Measurements from ENCODE around the gene CDCA3. TPM values are rescaled to one million over a fixed set of nuclear protein-coding genes. Genes with fewer than 3 reads are reported as not detected.
A peak's percentile ranks its signal among the peaks of the same experiment; 100 is the strongest.

The CDCA3 gene
- total and polyA plus RNA-seq, 3 experiments from 2014 or later, result 0.68 to 37.6 (median 35.9) TPM

DNA sequence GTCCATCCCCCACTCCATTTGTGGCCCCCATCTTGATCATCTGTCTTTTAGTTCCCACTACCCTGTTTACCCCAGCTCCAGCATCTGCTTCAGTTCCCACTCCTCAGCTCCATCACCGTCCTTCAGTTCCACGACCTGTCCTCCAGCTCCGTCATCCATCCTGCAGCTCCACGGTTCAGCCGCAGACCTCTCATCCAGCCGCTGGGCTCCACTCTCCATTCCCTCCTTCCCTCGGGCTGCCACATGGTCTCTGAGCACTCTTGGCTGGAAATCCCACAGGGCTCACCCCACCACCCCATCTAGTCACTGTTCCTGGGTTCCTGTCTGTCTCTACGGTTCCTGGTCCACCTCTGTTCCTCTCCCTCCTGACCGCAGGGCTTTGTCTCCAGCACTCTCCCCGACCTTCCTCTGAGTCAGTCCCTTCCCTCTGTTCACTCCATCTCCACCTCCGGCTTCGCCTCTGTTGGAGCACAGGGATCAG is 26.1 kb downstream of the CDCA3 start:
- Mint-ChIP-seq H3K4me1 (peaks cover 20 to 36% (median 24%) of the 10 kb centered on the region in 3 donors), H3K4me3 (no peak overlapping the region), H3K27ac (peak overlapping the region in 1 of 8 donors; percentile 17), H3K27me3 (peaks cover 26 to 68% of the 10 kb centered on the region in 2 donors), H3K36me3 (peaks cover 0 to 5% (median 0%) of the 10 kb centered on the region in 3 donors), H3K9me3 (no peaks in the 10 kb centered on the region)
- ChIA-PET CTCF (interaction anchor here (0.6 to 5.8 kb wide), 16 partner anchors 10 to 271 kb away, joined by 3 to 39 read pairs (median 3); partner anchors contain the start of genes CDCA3, COPS7A, MLF2 and SPSB2), POLR2A (interaction anchor here (0.5 to 0.6 kb wide), 2 partner anchors 30 to 227 kb away, joined by 4 to 8 read pairs; no protein-coding TSS in a partner anchor)
- Histone ChIP-seq H3K27ac (ENCODE audit: low read depth, low read length) (no peak overlapping the region), H3K4me3 (ENCODE audit: low read length) (no peak overlapping the region), H3K9me3 (ENCODE audit: low read length) (no peaks in the 10 kb centered on the region), H3K36me3 (ENCODE audit: insufficient read depth, low read length) (no peaks in the 10 kb centered on the region), H3K4me1 (ENCODE audit: insufficient read depth, low read length) (peaks cover 18% of the 10 kb centered on the region), H3K27me3 (ENCODE audit: insufficient read depth, low read length, poor library complexity, severe bottlenecking) (peaks cover 25% of the 10 kb centered on the region)
- DNase-seq, result no peak

DNA sequence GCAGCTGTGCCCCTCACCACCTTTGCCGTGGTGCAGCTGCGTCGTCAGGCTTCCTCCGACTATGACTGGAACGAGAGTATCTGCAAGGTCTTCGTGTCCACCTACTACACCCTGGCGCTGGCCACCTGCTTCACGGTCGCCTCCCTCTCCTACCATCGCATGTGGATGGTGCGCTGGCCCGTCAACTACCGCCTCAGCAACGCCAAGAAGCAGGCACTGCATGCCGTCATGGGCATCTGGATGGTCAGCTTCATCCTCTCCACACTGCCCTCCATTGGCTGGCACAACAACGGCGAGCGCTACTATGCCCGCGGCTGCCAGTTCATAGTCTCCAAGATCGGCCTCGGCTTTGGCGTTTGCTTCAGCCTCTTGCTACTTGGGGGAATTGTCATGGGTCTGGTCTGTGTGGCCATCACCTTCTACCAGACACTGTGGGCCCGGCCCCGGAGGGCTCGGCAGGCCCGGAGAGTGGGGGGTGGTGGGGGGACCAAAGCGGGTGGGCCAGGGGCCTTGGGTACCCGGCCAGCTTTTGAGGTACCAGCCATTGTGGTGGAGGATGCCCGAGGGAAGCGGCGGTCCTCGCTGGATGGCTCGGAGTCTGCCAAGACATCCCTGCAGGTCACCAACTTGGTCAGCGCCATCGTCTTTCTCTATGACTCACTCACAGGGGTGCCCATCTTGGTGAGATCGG is 26.9 kb downstream of the CDCA3 start:
- ChIA-PET CTCF (interaction anchor here (0.9 to 5.8 kb wide), 10 partner anchors 11 to 210 kb away, joined by 3 to 39 read pairs (median 3); partner anchors contain the start of genes COPS7A, MLF2 and SPSB2), POLR2A (no interaction called here)
- Histone ChIP-seq H3K27me3 (ENCODE audit: insufficient read depth, low read length, poor library complexity, severe bottlenecking) (peaks cover 23% of the 10 kb centered on the region), H3K4me3 (ENCODE audit: low read length) (no peak overlapping the region), H3K4me1 (ENCODE audit: insufficient read depth, low read length) (peaks cover 13% of the 10 kb centered on the region), H3K9me3 (ENCODE audit: low read length) (no peaks in the 10 kb centered on the region), H3K27ac (ENCODE audit: low read depth, low read length) (no peak overlapping the region), H3K36me3 (ENCODE audit: insufficient read depth, low read length) (no peaks in the 10 kb centered on the region)
- peaks cover 26 to 67% of the 10 kb centered on the region in 2 donors for H3K27me3 Mint-ChIP-seq
- peaks cover 0 to 5% (median 0%) of the 10 kb centered on the region in 3 donors for H3K36me3 Mint-ChIP-seq
- DNase-seq, result no peak
- H3K27ac Mint-ChIP-seq, result no peak overlapping the region
- no peaks in the 10 kb centered on the region for H3K9me3 Mint-ChIP-seq
- no peak overlapping the region for H3K4me3 Mint-ChIP-seq
- H3K4me1 Mint-ChIP-seq, result peaks cover 16 to 31% (median 21%) of the 10 kb centered on the region in 3 donors

DNA sequence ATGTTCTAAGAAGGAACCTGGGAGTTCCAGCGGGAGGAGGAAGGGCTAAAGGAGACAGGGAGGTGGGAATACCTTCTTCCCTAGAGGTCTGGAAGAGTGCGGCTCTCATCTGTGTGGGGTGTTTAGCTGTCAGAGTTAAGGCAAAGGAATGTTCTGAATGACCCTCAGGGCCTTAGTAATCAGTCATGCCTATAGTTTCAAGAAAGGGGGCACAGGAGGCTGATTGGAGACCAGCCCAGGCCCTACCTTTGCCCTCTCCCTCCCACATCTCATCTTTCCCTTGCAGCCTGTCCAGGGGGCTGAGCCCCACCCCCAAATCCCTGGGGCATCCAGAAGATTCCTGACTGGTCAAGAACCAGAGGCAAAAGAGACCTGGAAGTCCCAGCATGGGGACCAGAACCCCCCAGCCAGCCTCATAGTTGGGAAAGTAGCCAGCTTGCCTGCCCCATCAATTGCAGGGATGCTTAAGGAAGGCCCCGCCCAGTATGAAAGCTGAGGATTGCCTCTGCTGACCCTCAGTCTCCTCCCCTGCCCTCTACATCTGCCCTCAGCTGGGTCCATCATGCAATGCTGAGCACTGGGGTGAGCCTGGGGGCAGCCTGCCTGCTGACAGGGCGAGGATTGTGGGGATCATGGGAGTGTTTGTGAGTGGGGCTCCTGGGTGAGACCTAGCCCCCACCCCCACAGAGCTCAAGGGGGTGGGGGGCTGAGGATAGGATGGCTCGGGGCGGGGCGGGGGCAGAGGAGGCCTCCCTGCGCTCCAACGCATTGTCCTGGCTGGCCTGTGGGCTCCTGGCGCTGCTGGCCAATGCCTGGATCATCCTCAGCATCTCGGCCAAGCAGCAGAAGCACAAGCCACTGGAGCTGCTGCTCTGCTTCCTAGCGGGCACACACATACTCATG is 27.7 kb downstream of the CDCA3 start:
- POLR2A ChIA-PET, result interaction anchor here (0.5 kb wide), 1 partner anchor 337 kb away, joined by 12 read pairs; no protein-coding TSS in a partner anchor
- Histone ChIP-seq H3K4me1 (ENCODE audit: insufficient read depth, low read length) (peaks cover 13% of the 10 kb centered on the region), H3K27me3 (ENCODE audit: insufficient read depth, low read length, poor library complexity, severe bottlenecking) (peaks cover 23% of the 10 kb centered on the region), H3K4me3 (ENCODE audit: low read length) (no peak overlapping the region), H3K27ac (ENCODE audit: low read depth, low read length) (no peak overlapping the region), H3K36me3 (ENCODE audit: insufficient read depth, low read length) (no peaks in the 10 kb centered on the region), H3K9me3 (ENCODE audit: low read length) (no peaks in the 10 kb centered on the region)
- Mint-ChIP-seq H3K9me3 (no peaks in the 10 kb centered on the region), H3K27ac (peak overlapping the region in 1 of 8 donors; percentile 32), H3K36me3 (no peaks in the 10 kb centered on the region), H3K4me3 (peak overlapping the region in 1 of 7 donors; percentile 55), H3K4me1 (peaks cover 16 to 26% (median 19%) of the 10 kb centered on the region in 3 donors), H3K27me3 (peaks cover 26 to 62% of the 10 kb centered on the region in 2 donors)
- no peak for DNase-seq
- CTCF ChIA-PET, result interaction anchor here (1.2 to 5.2 kb wide), 5 partner anchors 12 to 209 kb away, joined by 3 to 39 read pairs (median 3); partner anchors contain the start of genes PTMS and SPSB2

DNA sequence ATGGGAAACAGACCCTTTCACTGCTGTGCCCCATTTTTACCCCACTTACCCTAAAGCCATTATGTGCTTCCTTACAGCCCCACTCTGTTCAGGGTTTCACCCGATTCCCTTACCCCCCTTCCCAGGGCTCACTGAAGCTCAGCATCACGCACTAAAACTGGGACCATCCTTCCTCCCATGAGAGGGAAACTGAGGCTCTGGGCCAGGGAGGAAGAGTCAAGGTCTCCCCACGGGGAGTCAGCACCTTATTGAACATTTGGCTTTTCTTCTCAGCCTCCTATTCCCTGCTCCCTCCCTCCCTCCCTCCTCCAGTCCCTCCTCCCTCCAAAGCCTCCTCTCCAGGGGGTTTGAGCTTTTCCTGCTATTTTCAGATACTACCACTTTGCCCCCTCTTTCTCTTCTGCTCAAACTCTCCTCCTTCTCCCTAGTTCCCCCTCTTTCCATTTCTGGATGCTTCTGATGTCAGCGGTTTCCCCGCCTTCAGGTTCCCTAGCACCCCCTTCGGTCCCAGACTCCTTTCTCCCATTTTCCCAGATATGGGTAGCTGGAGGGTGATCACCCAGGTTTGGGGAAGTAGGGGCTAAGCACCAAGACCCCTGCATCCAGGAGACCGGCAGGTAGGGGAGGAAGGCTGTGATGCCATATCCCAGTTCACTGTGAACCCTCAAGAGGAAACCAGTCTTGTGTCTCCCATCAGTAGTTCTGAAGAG is 28.5 kb downstream of the CDCA3 start:
- H3K9me3 Mint-ChIP-seq, result no peaks in the 10 kb centered on the region
- DNase-seq, result no peak
- peaks cover 26 to 57% of the 10 kb centered on the region in 2 donors for H3K27me3 Mint-ChIP-seq
- Histone ChIP-seq H3K4me1 (ENCODE audit: insufficient read depth, low read length) (peaks cover 13% of the 10 kb centered on the region), H3K4me3 (ENCODE audit: low read length) (no peak overlapping the region), H3K9me3 (ENCODE audit: low read length) (no peaks in the 10 kb centered on the region), H3K27ac (ENCODE audit: low read depth, low read length) (no peak overlapping the region), H3K27me3 (ENCODE audit: insufficient read depth, low read length, poor library complexity, severe bottlenecking) (peaks cover 23% of the 10 kb centered on the region), H3K36me3 (ENCODE audit: insufficient read depth, low read length) (peaks cover 4% of the 10 kb centered on the region)
- H3K36me3 Mint-ChIP-seq, result no peaks in the 10 kb centered on the region
- H3K4me3 Mint-ChIP-seq, result peak overlapping the region in 1 of 7 donors; percentile 55
- CTCF ChIA-PET, result interaction anchor here (1.1 to 5.2 kb wide), 5 partner anchors 12 to 70 kb away, joined by 3 to 39 read pairs (median 6); partner anchors contain the start of genes MLF2 and PTMS
- H3K4me1 Mint-ChIP-seq, result peaks cover 9 to 21% (median 17%) of the 10 kb centered on the region in 3 donors
- POLR2A ChIA-PET, result no interaction called here
- no peak overlapping the region for H3K27ac Mint-ChIP-seq

DNA sequence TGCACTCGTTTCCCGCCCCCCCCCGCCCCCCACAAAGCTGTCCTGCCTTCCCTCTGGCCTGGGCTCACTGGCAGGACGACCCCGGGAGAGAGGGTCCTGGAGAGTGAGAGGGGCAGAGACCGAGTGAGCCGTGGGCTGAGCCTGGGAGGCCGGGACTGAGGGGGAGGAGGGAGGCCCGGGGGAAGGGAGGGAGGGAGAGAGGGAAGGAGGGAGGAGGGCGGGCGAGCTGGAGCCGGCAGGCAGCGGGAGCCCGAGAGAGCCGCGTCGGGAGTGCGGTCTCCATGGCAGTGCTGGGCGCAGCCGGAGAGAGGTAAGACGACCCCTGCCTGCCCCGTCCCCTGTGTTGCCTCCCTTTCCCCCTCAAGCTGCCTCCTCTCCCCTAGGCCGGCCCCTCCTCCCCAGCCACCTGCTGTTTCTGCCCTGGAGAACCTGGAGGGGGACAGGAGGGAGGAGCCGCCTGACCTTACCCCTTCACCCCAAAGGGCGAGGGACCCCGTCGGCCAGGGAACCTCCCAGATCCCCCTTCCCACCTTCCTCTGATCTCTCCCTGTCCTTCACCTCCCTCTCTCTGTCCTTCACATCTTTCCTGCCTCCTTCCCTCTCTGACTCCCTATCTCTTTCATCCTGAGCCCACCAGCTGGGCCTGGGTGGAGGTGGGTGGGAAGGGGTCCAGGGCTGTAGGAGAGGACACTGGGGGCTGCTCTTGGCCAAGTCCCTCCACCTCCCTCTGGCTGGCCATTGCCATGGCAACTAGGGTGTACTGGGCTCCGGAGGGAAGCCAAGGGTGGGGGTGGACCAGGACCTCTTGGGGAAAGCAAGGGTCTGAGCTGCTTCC is 29.3 kb downstream of the CDCA3 start, which contains the start of gene GPR162:
Gene GPR162, plus strand, starts transcription at position 231 of the 835 bp plus-strand sequence. CDS start 2,078 bp downstream, outside the sequence.
- peaks cover 23% of the 10 kb centered on the region for H3K27me3 ChIP-seq (ENCODE audit: insufficient read depth, low read length, poor library complexity, severe bottlenecking)
- H3K4me3 ChIP-seq (ENCODE audit: low read length), result no peak within 1 kb of the TSS
- Mint-ChIP-seq H3K4me3 (peak within 1 kb of the TSS in 6 of 7 donors; percentile 21 to 68 (median 57)), H3K27me3 (peaks cover 22 to 50% of the 10 kb centered on the region in 2 donors), H3K36me3 (no peaks in the 10 kb centered on the region), H3K4me1 (peaks cover 4 to 16% (median 13%) of the 10 kb centered on the region in 3 donors), H3K9me3 (no peaks in the 10 kb centered on the region), H3K27ac (peak within 1 kb of the TSS in 2 of 8 donors; percentile 45 to 78)
- no peaks in the 10 kb centered on the region for H3K9me3 ChIP-seq (ENCODE audit: low read length)
- H3K27ac ChIP-seq (ENCODE audit: low read depth, low read length), result no peak within 1 kb of the TSS
- peaks cover 11% of the 10 kb centered on the region for H3K36me3 ChIP-seq (ENCODE audit: insufficient read depth, low read length)
- ChIA-PET CTCF (interaction anchor here (0.8 to 5.2 kb wide), 9 partner anchors 13 to 157 kb away, joined by 3 to 39 read pairs (median 3); partner anchors contain the start of genes MLF2, PTMS and SPSB2), POLR2A (interaction anchor here (0.6 to 0.9 kb wide), 2 partner anchors 51 to 286 kb away, joined by 3 read pairs; no protein-coding TSS in a partner anchor)
- peaks cover 8% of the 10 kb centered on the region for H3K4me1 ChIP-seq (ENCODE audit: insufficient read depth, low read length)
- no peak for DNase-seq

DNA sequence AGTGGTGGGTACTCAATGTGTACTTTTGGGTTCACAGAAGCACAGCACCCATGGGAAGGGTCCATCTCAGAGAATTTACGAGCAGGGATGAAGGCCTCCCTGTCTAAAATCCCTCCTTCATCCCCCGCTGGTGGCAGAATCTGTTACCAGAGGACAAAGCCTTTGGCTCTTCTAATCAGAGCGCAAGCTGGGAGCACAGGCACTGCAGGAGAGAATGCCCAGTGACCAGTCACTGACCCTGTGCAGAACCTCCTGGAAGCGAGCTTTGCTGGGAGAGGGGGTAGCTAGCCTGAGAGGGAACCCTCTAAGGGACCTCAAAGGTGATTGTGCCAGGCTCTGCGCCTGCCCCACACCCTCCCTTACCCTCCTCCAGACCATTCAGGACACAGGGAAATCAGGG is 30.9 kb downstream of the CDCA3 start:
- H3K27me3 ChIP-seq (ENCODE audit: insufficient read depth, low read length, poor library complexity, severe bottlenecking), result peaks cover 19% of the 10 kb centered on the region
- Mint-ChIP-seq H3K27ac (no peak overlapping the region), H3K4me1 (peaks cover 0 to 11% (median 10%) of the 10 kb centered on the region in 3 donors), H3K27me3 (peaks cover 14 to 43% of the 10 kb centered on the region in 2 donors), H3K9me3 (no peaks in the 10 kb centered on the region), H3K4me3 (no peak overlapping the region), H3K36me3 (no peaks in the 10 kb centered on the region)
- peaks cover 11% of the 10 kb centered on the region for H3K36me3 ChIP-seq (ENCODE audit: insufficient read depth, low read length)
- DNase-seq, result no peak
- no peak overlapping the region for H3K27ac ChIP-seq (ENCODE audit: low read depth, low read length)
- ChIA-PET POLR2A (no interaction called here), CTCF (interaction anchor here (1.4 kb wide), 1 partner anchor 49 kb away, joined by 3 read pairs; no protein-coding TSS in a partner anchor)
- H3K4me1 ChIP-seq (ENCODE audit: insufficient read depth, low read length), result peaks cover 8% of the 10 kb centered on the region
- H3K4me3 ChIP-seq (ENCODE audit: low read length), result no peak overlapping the region
- H3K9me3 ChIP-seq (ENCODE audit: low read length), result no peaks in the 10 kb centered on the region

Data from CD8-positive, alpha-beta memory T cell (primary cell).